Stimulated activated CD8-positive, alpha-beta memory T cell treated with anti-CD3 and anti-CD28 coated beads, Interleukin-7, amount 100 ng/mL, for 24 hours (primary cell): Measurements from ENCODE around the gene DAB1.

Experiments
- DNase-seq: peaks from one replicate; pipeline ENCODE4 v3.0.0-alpha.2; 2020; ENCODE audit warnings: low read depth

DAB1 gene

DNA sequence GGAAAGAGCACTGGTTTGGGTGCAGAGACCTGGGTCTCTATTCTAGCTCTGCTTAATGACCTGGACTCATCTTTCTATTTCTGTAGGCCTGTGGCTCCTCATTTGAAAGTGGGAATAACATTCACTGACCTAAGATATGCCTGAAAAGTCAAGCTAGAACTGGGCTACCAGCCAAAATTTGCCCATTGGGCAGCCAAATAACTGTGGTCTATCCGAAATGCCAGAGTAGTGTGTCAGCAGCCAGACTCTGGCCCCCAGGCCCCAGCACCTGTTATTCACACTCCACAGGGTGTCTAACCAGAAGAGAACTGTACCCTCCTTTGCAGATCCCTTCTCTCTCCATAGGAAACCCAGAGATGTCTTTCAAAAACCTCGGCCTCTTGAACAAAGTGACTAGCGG lies 12.6 kb downstream of the DAB1 start:
- no peak for DNase-seq

DNA sequence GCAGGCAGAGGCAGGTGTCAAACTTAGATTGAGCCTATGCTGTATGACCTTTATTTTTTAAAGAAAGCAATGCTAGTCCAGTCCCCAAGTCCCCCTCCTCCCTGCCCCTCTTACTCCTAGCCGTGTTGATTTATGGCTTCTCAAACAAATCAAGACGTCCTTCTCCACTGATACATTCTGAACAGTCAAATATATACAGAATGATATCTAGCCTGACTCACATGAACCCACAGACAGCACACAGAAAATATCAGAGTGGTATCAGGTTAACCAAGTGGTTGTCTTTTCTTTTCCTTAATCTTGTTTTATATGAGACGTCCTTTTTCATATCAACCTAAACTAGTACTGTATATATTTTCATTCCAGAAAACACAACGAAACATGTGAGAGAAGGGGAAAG lies 13.4 kb downstream of the DAB1 start:
- no peak for DNase-seq

DNA sequence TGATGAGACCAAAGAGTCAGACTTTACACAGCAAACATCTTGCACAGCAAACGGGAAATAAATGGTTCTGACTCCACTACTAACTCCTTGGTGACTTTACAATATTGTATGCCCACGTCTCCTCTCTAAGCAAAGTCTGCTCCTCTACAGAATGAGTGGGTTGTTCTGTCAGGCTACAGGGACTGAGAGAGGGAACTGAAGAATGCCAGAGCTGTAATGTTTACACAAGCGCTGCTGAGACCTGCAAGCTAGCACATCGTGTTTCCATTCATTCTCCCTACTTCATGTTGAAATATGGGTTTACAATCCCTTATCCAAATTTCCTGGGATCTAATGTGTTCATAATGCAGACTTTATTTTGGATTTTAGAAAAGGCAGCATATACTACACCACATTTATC lies 15.9 kb downstream of the DAB1 start:
- DNase-seq = no peak

DNA sequence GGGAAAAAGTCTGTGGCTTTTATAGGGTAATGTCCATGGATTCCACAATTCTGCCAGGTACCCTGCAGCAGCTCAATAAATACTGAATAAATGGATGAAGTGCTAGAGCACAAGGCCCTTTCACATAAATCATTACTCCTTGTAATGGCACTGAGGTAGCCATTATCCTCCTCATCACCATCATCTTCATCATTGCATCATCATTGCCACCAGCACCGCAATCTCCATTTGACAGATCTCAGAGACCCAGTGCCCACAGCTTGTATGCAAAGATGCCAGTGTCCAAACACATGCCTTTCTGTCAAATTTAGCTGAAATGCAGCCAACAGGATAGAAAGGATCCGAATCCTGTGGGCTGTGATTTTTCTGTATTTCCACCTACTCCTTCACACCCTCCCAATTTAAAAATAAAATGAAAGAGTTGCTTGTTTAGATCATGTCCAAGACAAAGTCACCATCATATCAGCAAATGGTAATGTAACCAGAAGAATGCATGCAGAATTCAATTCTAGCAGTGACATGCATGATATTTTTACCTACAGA lies 17.4 kb downstream of the DAB1 start:
- DNase-seq = no peak

GRCh38 chr1:57404884-57405283 lies 19.0 kb downstream of the DAB1 start:
- no peak for DNase-seq

DNA sequence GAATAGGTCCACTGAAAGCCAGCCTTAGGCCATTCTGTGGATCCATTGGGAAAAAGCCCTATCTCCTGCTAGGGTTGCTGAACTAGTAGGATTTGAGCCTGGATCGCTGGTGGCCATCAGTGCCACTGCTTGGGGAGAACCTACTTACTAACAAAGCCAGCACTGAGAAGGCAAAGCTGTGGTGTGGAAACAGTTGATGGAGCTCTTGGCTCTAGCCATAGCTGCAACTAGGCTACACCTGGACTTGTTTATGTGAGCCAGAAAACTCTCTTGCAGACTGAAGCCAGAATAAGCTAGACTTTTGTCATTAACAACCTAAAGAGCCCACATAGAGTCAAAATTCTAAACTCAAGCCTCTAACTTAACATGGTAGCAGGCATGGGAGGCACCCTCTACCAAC lies 20.7 kb downstream of the DAB1 start:
- no peak for DNase-seq

GRCh38 chr1:57401671-57402070 lies 22.2 kb downstream of the DAB1 start:
- DNase-seq = no peak

DNA sequence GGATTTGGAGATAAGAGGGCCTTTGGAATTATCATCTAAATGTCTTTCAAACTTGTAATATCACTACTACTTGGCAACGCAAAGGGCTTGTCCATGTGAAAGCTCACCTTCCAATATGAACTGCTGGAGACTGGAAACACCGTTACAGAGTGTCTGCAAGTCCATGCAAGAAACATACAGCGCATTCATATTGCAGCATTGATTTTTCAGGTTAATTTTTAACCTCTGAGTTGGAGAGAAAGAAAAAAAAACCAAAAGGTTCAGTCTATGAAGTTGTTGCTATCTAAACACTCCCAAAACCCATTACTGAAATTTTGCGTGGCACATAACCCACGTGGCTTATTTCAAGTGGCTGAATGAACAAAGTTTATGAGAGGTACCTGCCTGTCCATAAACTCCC lies 23.8 kb downstream of the DAB1 start:
- no peak for DNase-seq

DNA sequence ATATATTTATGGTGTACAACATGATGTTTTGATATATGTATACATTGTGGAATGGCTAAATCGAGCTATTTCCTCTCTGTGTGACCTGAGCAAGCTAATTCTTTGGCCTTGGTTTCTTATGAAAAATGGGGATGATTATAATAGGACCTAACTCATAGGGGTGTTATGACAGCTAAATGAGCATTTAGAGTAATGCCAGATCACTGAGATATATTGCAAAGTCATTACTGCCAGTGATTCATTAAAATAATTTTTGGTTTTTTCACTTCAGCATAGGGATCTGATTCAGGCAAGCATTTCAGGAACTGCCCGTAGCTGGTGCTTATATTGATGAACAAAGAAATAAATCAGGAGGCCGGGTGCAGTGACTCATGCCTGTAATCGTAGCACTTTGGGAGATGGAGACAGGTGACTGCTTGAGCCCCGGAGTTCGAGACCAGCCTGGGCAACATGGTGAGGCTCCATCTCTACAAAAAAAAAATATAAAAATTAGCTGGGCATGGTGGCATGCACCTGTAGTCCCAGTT lies 30.7 kb downstream of the DAB1 start:
- no peak for DNase-seq

DNA sequence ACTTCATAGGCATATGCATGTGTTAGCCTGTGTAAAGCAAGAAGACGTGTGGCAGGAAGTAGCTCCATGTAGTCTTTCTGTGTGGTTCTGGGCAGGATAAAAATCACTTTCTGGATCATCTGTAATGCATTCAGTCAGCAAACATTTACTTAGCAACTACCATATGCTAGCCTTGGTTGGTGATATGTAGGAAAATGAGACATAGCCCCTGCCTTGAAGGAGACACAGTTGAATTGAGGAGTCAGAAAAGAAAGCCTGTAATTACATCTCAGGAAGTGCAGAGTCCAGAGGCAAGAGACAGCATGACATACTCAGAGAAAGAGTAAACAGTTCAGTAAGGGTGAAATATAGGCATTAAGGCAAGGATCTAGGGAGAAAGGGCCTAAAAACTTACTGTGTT lies 38.5 kb downstream of the DAB1 start:
- DNase-seq = no peak

DNA sequence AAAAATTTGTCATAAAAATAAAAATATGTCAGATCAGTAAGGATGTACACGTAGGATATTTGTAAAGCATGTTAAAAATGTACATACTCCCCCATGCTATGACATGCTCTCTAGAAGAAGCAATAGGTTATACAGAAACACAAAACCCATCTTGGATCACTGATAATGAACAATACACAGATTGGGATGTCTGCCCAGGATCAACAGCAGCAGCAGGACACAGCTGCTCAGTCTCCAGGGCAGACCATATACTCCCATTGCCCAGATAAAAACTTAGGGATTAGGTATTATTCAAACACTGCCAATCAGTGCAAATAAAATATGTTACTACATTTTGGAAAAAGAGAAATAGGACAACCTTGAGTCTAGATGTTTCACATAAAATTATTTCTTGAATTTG lies 39.0 kb downstream of the DAB1 start:
- no peak for DNase-seq

DNA sequence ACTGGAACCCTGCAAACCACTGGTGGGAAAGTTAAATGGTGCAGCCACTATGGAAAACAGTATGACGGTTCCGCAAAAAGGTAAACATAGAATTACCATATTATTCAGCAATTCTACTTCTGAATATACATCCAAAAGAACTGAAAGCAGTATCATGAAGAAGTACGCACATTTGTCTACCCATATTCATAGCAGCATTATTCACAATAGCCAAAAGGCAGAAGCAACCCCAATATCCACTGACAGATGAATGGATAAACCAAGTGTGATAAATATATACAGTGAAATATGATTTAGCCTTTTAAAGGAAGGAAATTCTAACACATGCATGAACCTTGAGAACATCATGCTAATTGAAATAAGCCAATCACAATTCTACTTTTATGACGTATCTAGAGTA lies 39.6 kb downstream of the DAB1 start:
- DNase-seq = no peak

DNA sequence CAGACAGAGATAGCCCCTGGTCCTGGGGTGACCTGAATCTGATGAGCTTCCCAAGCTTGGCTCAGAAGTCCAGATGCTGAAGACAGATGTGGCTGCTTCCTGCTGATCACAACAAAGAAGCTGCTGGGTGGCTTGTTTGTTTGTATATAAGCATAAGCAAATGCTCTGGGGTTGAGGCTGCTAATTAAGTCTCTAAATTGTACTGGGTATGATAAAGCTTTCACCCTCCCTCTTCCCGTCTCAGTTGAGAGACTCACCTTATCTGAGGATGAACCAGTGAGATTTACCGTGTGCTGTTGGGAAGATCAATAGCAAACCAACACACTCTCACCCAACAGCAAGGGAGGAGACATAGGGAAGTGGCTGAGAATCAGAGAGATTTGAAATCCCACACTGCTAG lies 42.0 kb downstream of the DAB1 start:
- no peak for DNase-seq

DNA sequence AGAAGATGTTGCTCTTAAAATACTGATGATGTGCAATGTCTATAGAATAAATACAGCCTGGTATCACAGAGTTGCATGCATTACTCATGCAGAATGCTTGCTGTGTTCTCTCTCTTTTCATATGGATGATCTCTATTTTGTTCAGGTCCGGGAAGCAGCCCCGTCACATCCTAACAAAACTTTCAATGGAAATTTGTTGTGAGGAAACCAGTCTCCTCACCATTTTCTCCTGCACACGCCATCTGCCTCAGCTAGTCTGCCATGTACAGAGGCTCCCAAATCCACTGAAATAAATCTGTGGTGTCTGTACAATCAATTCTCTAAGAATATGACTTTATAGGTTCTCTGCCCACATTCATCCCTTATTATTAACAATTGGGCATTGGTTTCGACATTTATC lies 42.4 kb downstream of the DAB1 start:
- DNase-seq = no peak

DNA sequence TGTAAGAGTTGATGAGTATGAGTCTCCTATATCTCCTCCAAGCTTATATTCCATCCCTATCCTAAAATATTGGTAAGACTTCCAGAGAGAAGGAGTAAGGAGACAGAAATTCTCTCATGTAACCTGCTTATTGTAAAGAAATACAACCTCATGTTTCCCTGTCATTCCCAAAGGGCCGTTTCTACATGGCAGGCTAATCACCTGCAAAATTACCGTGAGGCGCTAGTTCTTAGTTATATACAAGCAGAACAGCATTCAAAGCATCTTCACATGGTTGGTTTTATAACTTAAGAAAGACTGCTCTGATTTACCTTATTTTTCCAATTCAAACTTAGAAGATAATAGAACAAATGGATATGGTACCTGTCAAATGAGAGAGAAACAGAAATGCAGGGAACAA lies 42.9 kb downstream of the DAB1 start:
- DNase-seq = no peak

GRCh38 chr1:57378534-57378933 lies 45.3 kb downstream of the DAB1 start:
- DNase-seq = no peak

DNA sequence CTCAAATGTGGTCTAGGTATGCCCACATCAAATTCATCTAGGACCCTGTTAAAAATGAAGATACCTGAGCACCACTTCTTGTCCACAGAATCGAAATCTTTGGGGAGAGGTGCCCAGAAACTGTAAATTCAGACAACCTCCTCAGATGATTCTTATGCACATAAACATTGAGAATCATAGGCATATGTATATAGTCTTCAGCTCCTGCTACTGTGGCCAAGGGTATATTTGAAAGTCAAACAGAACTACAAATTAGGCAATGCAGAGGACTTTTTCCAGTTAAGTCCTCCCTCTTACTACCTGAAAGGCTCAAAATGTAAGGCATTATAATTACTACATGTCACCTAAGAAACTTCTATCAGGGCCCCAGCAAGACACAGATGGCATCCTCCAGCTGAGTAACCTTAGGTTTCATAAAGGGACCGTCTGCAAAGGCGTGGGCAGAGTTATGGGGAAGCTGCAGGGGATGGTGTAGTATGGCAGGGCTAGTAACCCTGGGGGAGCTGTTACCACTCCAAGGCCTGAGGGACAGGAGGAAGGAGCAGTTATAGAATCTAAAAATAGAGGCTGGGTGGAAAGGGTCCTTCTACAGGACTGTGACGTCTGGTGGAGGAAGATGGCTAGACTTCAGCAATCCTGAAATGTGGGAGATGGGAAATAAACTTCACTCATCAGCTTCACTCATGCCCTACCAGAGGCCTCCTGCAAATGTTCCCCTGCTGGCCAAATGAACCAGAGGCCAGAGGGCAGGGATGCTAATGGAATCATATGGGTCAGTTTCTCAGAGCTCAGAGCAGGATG lies 46.3 kb downstream of the DAB1 start:
- no peak for DNase-seq

- no peak for DNase-seq
These were observed 47.8 kb downstream of the DAB1 start for GRCh38 chr1:57376041-57376440.

DNA sequence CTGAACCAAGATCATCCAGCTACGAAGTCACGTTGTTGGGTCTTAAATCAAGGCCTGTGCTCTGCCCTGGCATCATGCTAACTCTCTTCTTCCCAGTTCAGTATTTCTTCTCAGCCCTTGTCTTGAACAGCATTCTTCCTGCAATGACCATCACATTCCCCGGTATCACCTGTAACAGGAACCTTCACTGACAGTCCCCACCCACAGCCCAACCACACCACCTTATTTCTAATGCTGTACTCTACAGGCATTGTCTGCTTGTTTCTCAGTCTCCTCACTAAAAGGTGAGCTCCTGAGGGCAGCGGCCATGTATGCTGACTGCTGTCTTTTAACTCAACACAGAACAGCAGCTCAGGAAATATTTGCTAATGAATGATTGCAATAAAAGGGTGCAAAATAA lies 54.0 kb downstream of the DAB1 start:
- no peak for DNase-seq

- no peak for DNase-seq
These were observed 55.9 kb downstream of the DAB1 start for GRCh38 chr1:57367945-57368344.

DNA sequence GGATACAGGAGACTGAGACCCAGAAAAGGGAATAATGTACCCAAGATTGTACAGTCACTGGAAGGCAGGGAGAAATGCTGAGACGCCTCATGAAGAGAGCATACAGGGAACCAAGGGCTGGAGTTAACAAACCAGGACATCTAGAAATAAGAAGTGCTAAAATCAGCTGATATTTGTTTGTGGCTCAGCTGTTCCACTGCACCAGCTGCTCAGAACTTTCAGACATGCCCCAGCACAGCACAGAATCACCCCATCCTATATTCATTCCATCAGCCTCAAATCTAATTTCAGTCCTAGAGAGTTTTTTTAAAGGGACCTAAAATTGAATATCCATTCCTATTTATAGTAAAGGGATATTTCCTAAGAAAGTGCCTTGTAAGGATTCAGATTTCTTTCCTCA lies 60.2 kb downstream of the DAB1 start:
- DNase-seq = no peak

DNA sequence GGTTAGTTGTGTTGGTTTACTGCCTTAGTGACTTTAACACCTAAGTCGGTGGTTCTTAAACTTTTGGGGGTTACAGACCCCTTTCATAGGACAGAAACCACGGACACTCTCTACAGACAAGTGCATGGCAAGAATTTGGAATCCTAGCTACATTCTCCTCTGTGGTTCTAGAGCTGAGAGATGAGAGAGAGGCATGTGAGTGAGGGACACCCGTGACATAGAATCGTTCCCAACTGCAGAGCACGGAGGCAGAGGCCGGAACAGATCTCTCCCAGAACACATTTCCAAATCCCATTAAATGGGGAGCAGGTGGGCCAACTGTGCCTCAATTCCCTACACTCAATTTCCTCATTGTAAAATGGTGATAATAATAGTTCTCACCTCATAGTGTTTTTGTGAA lies 60.7 kb downstream of the DAB1 start:
- DNase-seq = no peak

DNA sequence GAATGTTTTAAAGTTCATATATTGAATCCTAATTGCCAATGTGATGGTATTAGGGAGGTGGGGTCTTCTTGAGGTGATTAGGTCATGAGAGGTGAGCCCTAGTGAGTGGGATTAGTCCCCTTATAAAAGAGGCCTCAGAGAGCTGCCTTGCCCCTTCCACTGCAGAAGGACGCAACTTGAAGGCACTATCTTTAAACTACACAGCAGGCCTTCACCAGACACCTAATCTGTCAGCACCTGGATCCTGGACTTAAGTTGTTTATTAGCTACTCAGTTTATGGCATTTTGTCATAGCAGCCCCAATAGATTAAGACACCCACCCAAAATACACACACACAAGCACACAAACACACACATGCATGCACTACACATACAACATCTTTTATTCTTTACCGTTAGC lies 61.4 kb downstream of the DAB1 start:
- no peak for DNase-seq

GRCh38 chr1:57361516-57361915 lies 62.3 kb downstream of the DAB1 start:
- DNase-seq = no peak
